GM12873 (cell line): ENCODE data around the gene NKAIN4.

Experiments
- CTCF ChIP-seq: IDR thresholded peaks from 2 replicates; pipeline ENCODE4 v1.5.1; 2012; ENCODE audit warnings: low read depth, mild to moderate bottlenecking, moderate library complexity, low read length, control low read depth; ENCODE audit not compliant: insufficient read depth; ENCODE audit errors: missing control alignments

The NKAIN4 gene

GRCh38 chr20:63272105-63273058, 18.1 kb upstream of the NKAIN4 start, which contains the start of gene ARFGAP1:
Gene ARFGAP1, plus strand, starts transcription at chr20:63272813. Its CDS starts 2,768 bp downstream, at chr20:63275581.
- no peak for TF ChIP-seq CTCF

GRCh38 chr20:63270606-63271325, 16.5 kb upstream of the NKAIN4 start:
- no peak for TF ChIP-seq CTCF

- no peak for TF ChIP-seq CTCF
Measured at GRCh38 chr20:63269724-63270123, 15.5 kb upstream of the NKAIN4 start.

GRCh38 chr20:63268671-63269439, 14.6 kb upstream of the NKAIN4 start:
- no peak for TF ChIP-seq CTCF

GRCh38 chr20:63268256-63268655, 14.0 kb upstream of the NKAIN4 start:
- TF ChIP-seq CTCF, result no peak

- TF ChIP-seq CTCF, result no peak
Measured at GRCh38 chr20:63267691-63268090, 13.4 kb upstream of the NKAIN4 start.

GRCh38 chr20:63265891-63266515, 11.7 kb upstream of the NKAIN4 start:
- TF ChIP-seq CTCF, result no peak
